ENCODE results near the gene PDILT.

The PDILT gene

DNA sequence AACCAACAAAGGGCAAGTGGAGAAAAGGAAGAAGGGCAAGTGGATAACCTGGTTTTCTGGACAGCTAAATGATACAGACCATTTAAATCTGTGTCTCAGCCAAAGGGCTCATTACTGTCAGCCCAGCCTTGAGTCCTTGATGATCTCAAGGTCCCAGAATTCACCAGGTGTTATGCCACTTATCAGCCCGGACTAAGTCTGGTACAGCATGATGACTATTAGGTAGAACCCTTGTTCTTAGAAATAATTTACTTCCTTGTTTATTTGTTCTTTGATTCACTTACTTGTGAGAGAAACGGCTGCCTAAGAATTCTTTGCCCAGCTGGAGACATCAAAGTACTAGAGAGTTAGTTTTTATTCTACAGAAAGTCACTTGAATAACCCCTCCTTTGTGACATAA, 3.5 kb downstream of the PDILT start:
- no peak for DNase-seq

- DNase-seq = no peak
Observed at GRCh38 chr16:20399185-20399584, 5.4 kb downstream of the PDILT start.

DNA sequence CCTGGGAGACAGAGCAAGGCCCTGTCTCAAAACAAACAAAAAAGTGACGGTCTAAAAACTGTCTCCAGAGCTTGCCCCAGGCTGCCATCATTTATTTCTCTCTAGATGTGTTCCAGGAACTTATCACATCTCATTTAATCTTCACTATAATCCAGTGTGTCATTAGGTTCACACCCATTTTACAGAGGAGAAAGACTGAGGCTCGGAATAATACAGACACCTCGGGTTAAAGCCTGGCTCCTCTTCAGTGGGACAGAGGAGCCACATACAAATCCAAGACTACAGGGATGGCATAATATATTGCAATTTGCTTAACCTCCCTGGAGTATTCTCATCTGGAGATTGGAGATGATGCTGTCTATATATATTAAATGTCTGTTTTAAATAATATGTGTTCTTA, 5.9 kb downstream of the PDILT start:
- DNase-seq = no peak

DNA sequence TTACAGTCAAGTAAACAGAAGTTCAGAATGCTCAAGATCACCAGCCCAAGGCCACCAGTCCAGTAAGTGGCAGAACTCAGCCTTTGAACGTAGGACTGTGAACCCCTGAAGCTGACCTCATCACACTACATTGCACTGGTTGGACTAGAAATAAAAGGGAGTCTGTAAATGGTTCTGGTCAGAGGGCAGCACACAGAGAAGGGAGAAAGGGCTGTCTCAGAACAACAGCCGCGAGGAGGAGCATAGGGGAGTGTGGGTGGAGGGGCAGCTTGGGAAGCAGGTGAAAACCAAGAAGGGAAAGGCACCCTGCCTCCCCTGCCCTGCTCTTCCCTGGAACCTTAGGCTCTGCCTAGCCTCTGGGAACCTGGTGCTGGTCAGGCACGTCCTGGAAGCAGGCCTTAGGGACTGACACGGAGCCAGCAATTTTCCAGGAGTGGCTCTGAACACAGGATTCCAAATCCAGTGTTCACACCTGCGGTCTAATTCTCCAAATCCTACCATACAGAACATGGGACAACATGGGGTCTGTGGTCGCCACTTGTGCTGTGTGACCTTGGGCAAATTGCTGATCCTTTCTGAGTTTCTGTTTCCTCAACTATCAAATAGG, 7.0 kb downstream of the PDILT start:
- DNase-seq = no peak

GRCh38 chr16:20396846-20397467, 7.6 kb downstream of the PDILT start:
- DNase-seq = no peak

- no peak for DNase-seq
Observed at GRCh38 chr16:20395946-20396345, 8.6 kb downstream of the PDILT start.

- DNase-seq = no peak
Observed at GRCh38 chr16:20393801-20394577, 10.5 kb downstream of the PDILT start.

DNA sequence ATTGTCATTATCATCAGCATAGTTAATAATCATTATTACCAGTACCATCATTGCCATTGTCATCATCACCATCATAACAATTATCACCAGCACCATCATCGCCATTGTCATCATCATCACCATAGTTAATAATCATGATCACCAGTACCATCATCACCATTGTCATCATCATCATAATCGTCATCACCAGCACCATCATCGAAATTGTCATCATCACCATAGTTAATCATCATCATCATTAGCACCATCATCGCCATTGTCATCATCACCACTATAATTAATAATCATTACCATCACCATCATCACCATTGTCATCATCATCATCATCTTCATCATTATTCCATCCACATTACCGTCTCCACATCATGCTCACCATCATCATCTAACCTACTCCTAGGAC, 13.5 kb downstream of the PDILT start:
- DNase-seq = no peak

- DNase-seq = no peak
Observed at GRCh38 chr16:20388854-20389253, 15.7 kb downstream of the PDILT start.

DNA sequence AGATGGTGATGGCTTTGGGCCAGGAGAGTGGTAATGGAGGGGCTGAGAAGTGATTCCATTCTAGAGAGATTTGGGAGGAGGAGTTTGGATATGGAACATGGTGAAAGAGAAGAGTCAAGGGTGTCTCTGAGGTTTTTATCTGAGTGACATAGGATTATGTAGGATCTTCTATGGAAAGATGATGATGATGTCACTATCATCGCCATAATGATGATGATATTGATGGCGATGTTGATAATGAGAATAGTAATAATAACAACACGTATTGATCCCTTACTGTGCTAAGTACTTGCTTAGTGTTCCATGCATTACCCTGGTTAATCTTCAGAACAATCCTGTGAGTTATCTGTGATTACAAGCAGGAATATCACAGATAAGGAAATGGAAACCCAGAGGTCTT, 16.6 kb downstream of the PDILT start:
- no peak for DNase-seq

- peak; percentile 49 for DNase-seq
Observed at GRCh38 chr16:20385844-20386832, 18.4 kb downstream of the PDILT start.

DNA sequence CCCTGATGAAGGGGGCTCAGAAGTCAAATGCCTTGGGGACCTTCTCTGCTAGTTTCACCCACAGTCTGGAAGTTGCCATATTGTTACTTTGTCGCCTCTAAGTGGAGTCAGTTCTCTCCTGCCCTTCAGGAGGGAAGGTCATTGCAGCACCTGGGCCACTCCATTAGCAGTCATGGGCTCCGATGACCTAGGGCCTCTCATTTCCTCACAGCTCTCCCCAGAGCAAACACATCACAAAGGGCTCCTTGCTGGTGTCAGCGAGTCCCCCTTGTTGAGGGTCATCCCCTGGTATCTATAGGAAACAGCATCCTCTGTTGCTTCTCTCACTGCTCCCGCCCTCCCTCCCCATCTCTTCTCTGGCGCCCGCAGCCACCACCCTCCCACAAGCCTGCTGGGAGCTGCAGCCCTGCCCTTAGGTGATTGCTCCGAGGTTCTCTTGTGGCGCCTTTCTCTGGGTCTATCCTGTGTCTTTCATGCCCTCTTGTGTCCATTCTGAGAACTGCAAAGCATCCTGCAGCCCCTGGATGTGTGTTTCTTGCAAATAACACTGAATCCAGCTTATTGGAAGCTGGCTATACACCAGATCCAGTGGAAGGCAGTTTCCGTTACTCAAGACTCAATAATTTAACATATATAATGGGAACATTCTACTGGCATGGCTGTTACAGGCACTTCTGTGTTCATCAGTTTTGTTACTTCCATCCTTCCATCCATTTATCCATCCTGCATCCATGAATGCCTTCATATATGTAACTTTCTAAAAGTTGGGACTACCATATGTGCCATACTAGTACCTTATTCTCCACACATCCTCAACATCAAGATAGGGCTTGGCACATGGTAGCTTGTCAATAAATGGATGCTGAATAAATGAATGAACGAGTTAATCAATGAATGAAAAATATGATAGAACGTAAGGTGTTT, 21.2 kb downstream of the PDILT start:
- DNase-seq = peak; percentile 78

GRCh38 chr16:20382202-20382948, 22.2 kb downstream of the PDILT start:
- no peak for DNase-seq

DNA sequence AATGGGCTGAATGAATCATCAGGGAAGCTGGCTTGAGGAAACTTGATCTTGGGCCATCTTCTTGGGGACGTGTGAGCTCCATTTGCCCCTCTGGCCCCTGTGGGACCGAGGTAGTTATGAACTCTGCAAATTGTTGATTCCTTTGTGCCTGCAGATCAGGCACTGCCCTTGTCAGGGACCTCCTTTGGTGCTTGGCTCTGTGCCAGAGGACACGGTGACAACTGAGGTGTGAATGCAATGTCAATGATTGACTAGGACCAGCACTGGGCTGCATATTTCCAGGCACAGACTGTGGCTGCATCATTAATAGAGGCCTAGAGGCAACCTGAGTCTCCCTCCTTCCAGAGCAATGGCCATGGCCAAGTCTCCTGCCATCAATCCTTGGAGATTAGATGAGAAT, 23.8 kb downstream of the PDILT start:
- DNase-seq = no peak

- DNase-seq = no peak
Observed at GRCh38 chr16:20377181-20377580, 27.4 kb downstream of the PDILT start.

DNA sequence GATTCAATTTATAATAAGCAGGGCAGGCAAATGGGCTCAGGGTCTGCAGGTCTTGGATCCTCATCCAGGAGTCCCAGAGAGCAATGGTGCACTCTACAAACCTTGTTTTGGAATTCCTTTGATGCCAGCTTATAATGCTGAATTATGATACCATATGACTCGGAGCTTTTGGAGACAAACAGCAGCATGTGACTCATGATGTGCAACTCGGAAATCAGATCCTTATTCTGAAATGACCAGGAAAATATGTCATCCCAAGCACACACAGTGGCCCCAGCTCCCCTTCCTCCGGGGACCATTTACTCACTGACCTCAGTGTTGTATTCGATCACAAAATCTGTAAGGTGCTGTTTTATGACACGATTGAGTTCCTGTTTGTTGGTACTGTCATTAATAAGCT, 31.8 kb downstream of the PDILT start:
- no peak for DNase-seq

- DNase-seq = no peak
Observed at GRCh38 chr16:20369452-20370054, 35.0 kb downstream of the PDILT start.

DNA sequence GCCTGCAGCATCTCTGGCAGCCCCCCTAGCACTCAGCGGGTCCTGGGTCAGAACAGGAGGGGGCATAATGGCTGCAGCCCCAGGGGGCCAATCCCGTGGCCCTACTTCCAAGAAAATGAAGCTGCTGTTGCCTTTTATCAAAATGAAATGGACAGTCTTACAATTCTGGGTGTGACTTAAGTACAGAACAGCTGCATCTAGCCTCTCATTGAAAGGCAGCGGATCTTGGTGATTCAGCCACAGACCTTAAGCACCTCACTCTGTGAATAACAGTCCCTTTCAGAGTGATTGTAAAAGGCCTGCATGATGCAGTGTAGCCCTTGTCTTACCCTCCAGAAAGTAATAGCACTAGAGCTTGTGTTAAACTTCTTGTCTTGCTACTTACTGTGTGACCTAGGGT, 40.5 kb downstream of the PDILT start:
- DNase-seq = no peak

DNA sequence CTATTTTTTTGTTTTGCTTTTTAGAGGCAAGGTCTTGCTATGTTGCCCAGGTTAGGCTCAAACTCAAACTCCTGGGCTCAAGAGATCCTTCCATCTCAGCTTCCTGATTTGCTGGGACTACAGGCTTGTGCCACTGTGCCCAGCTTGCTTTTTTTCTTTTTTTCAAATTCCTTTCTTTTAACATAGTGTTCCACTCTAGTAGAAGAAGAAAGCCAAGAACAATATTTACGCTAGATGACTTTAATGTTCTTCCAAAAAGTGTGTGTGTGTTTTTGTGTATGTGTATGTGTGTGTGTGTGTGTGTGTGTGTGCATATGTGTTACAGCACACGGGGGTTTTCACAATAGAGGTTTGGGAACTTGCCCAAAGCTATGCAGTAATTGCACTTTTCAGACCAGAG, 41.3 kb downstream of the PDILT start:
- DNase-seq = no peak

DNA sequence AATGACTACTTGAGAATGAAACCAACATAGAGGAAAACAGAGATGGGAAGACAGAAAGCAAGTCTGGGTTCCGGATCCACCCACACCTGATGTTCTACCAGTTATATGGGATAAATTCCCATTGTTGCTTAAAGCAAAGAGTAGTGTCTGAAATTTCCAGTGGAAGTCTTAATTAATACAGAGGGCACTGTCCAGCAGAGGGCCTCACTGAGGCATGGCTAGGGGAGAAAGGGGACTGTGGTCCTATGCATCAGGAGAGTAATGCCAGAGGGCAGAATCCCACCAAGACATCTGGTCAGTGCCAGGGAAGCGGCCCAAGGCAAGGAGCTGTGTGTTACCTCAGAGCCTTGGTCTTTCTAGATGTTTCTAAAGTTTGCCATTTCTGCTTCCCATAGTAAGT, 44.5 kb downstream of the PDILT start:
- DNase-seq = no peak

All from NCI-H1092 treated with DMSO at 0.1 percent for 48 hours (cell line).